IMR-90 (cell line): ENCODE data around the gene RASSF5. TPM values are rescaled to one million over a fixed set of nuclear protein-coding genes. Genes with fewer than 3 reads are reported as not detected.

Experiments
- ATAC-seq: fragments of 200-7000 bp; cut with Tn5 transposase; 2 replicates; pipeline ENCODE4 v1.9.1; 2020; ENCODE audit warnings: low read depth, mild to moderate bottlenecking, moderate library complexity
- BruUV-seq: library from RNA; stranded (reverse); fragments of 400-500 nt; replicated peaks from 2 replicates; lab custom pipeline; 2021; lab: Mats Ljungman, UMichigan
- CTCF ChIA-PET: fragments of 300-600 bp; formaldehyde crosslinking; extraction: SDS; loops from one replicate; lab custom pipeline; 2021; ENCODE audit warnings: antibody characterized with exemption; lab: Yijun Ruan, JAX
- POLR2A ChIA-PET: fragments of 300-600 bp; sonication (Branson Sonifier 250); formaldehyde crosslinking; loops from one replicate; lab custom pipeline; 2022; ENCODE audit warnings: antibody characterized with exemption; ENCODE audit not compliant: unreplicated experiment; lab: Charles Lee
- DNase-seq: peaks from one replicate; pipeline ENCODE4 v3.0.0; 2013
- H2AFZ ChIP-seq: replicated peaks from 2 replicates; pipeline ENCODE3; 2013; ENCODE audit warnings: low read length, mild to moderate bottlenecking; ENCODE audit not compliant: poor library complexity
- H2AK5ac ChIP-seq: 2 replicates; pipeline ENCODE4 v1.6.1; 2013; ENCODE audit warnings: low read depth, low read length, inconsistent platforms
- H2AK9ac ChIP-seq: replicated peaks from 2 replicates; pipeline ENCODE3; 2013; ENCODE audit warnings: mild to moderate bottlenecking, low read depth, low read length, moderate library complexity; ENCODE audit not compliant: poor library complexity
- H2BK120ac ChIP-seq: 2 replicates; pipeline ENCODE4 v1.6.1; 2013; ENCODE audit warnings: low read depth, low read length, inconsistent platforms
- H2BK15ac ChIP-seq: 3 replicates; pipeline ENCODE4 v1.6.1; 2013; ENCODE audit warnings: low read depth, low read length, inconsistent platforms
- H2BK20ac ChIP-seq: 2 replicates; pipeline ENCODE4 v1.6.1; 2013; ENCODE audit warnings: low read depth, mild to moderate bottlenecking, inconsistent platforms, low read length, moderate library complexity
- H2BK5ac ChIP-seq: 2 replicates; pipeline ENCODE4 v1.6.1; 2013; ENCODE audit warnings: mild to moderate bottlenecking, low read depth, low read length, inconsistent platforms; ENCODE audit not compliant: poor library complexity, severe bottlenecking
- H3K14ac ChIP-seq: replicated peaks from 2 replicates; pipeline ENCODE4 v1.6.1; 2013; ENCODE audit warnings: low read depth, low read length, inconsistent platforms
- H3K18ac ChIP-seq: 2 replicates; pipeline ENCODE4 v1.6.1; 2013; ENCODE audit warnings: low read depth, low read length, control low read depth
- H3K23ac ChIP-seq: 2 replicates; pipeline ENCODE4 v1.6.1; 2013; ENCODE audit warnings: low read depth, low read length, inconsistent platforms
- H3K27ac ChIP-seq: 2 replicates; pipeline ENCODE4 v1.5.1; 2013; ENCODE audit warnings: mild to moderate bottlenecking, control low read depth, low read length; ENCODE audit not compliant: insufficient read depth
- H3K27me3 ChIP-seq: 2 replicates; pipeline ENCODE4 v1.6.1; 2013; ENCODE audit warnings: low read length; ENCODE audit not compliant: control insufficient read depth, insufficient read depth
- H3K36me3 ChIP-seq: 2 replicates; pipeline ENCODE4 v1.6.1; 2013; ENCODE audit warnings: low read length, mixed read lengths; ENCODE audit not compliant: control insufficient read depth, insufficient read depth
- H3K4ac ChIP-seq: 2 replicates; pipeline ENCODE4 v1.6.1; 2013; ENCODE audit warnings: low read depth, low read length, inconsistent platforms
- H3K4me1 ChIP-seq: 2 replicates; pipeline ENCODE4 v1.6.1; 2013; ENCODE audit warnings: low read length, mixed read lengths; ENCODE audit not compliant: control insufficient read depth, insufficient read depth
- H3K4me2 ChIP-seq: 2 replicates; pipeline ENCODE4 v1.6.1; 2013; ENCODE audit warnings: low read depth, mild to moderate bottlenecking, control low read depth, low read length, moderate library complexity
- H3K4me3 ChIP-seq: 2 replicates; pipeline ENCODE4 v1.5.1; 2013; ENCODE audit warnings: low read depth, mild to moderate bottlenecking, control low read depth, low read length, moderate library complexity; ENCODE audit not compliant: insufficient read depth
- H3K56ac ChIP-seq: 2 replicates; pipeline ENCODE4 v1.6.1; 2013; ENCODE audit warnings: low read length, inconsistent platforms; ENCODE audit not compliant: insufficient read depth; ENCODE audit errors: extremely low read depth
- H3K79me1 ChIP-seq, 2 experiments: 2 replicates each; pipeline ENCODE4 v1.6.1; 2013; ENCODE audit warnings: low read length in 2 of 2, inconsistent platforms in 1 of 2, low read depth in 1 of 2
- H3K9ac ChIP-seq: 2 replicates; pipeline ENCODE4 v1.6.1; 2013; ENCODE audit warnings: low read depth, low read length, control low read depth
- H3K9me1 ChIP-seq: 2 replicates; pipeline ENCODE4 v1.6.1; 2013; ENCODE audit warnings: low read length, inconsistent platforms; ENCODE audit not compliant: insufficient read depth
- H3K9me3 ChIP-seq: 2 replicates; pipeline ENCODE4 v1.6.1; 2013; ENCODE audit warnings: low read length; ENCODE audit not compliant: control insufficient read depth, insufficient read depth
- H4K20me1 ChIP-seq: 2 replicates; pipeline ENCODE4 v1.6.1; 2013; ENCODE audit warnings: low read length, inconsistent platforms; ENCODE audit not compliant: insufficient read depth
- H4K5ac ChIP-seq: 2 replicates; pipeline ENCODE4 v1.6.1; 2013; ENCODE audit warnings: mild to moderate bottlenecking, low read depth, low read length, control low read depth
- H4K8ac ChIP-seq, 2 experiments: 2 replicates each; pipeline ENCODE4 v1.6.1; 2013; ENCODE audit warnings: low read depth in 2 of 2, low read length in 2 of 2, control low read depth in 1 of 2, inconsistent platforms in 1 of 2
- H4K91ac ChIP-seq: 2 replicates; pipeline ENCODE4 v1.6.1; 2013; ENCODE audit warnings: low read depth, low read length, inconsistent platforms; ENCODE audit not compliant: insufficient read depth
- BHLHE40 ChIP-seq: fragments of 150-350 bp; IDR thresholded peaks from 2 replicates; pipeline ENCODE4 v1.6.1; 2016; ENCODE audit warnings: mild to moderate bottlenecking, low read depth, low read length
- CEBPB ChIP-seq: IDR thresholded peaks from 2 replicates; pipeline ENCODE4 v1.6.1; 2012; ENCODE audit warnings: low read depth, low read length, improper control_type of control experiment
- CHD1 ChIP-seq: IDR thresholded peaks from 2 replicates; pipeline ENCODE4 v1.6.1; 2012; ENCODE audit warnings: low read depth, low read length, improper control_type of control experiment
- CTCF ChIP-seq: conservative IDR thresholded peaks from 2 replicates; pipeline ENCODE4 v1.5.1; 2012; ENCODE audit warnings: mild to moderate bottlenecking, low read depth, low read length, improper control_type of control experiment
- MAFK ChIP-seq: IDR thresholded peaks from 2 replicates; pipeline ENCODE4 v1.6.1; 2012; ENCODE audit warnings: low read depth, low read length, improper control_type of control experiment
- MAZ ChIP-seq: IDR thresholded peaks from 2 replicates; pipeline ENCODE4 v1.6.1; 2012; ENCODE audit warnings: low read depth, mild to moderate bottlenecking, low read length, improper control_type of control experiment, moderate library complexity, borderline replicate concordance
- MXI1 ChIP-seq: IDR thresholded peaks from 2 replicates; pipeline ENCODE4 v1.6.1; 2012; ENCODE audit warnings: low read depth, mild to moderate bottlenecking, low read length, moderate library complexity, borderline replicate concordance
- NFE2L2 ChIP-seq: fragments of 150-350 bp; IDR thresholded peaks from 2 replicates; pipeline ENCODE4 v1.6.1; 2016; ENCODE audit warnings: low read depth, mild to moderate bottlenecking, low read length
- POLR2A ChIP-seq: IDR thresholded peaks from 2 replicates; pipeline ENCODE4 v1.6.1; 2012; ENCODE audit warnings: mild to moderate bottlenecking, low read depth, low read length
- RAD21 ChIP-seq: IDR thresholded peaks from 2 replicates; pipeline ENCODE4 v1.6.1; 2012; ENCODE audit warnings: low read length, improper control_type of control experiment
- RCOR1 ChIP-seq: IDR thresholded peaks from 2 replicates; pipeline ENCODE4 v1.6.1; 2012; ENCODE audit warnings: mild to moderate bottlenecking, low read length, improper control_type of control experiment; ENCODE audit not compliant: insufficient replicate concordance
- WGBS, 2 experiments: methylation state at CpG; one replicate each; pipeline versions ENCODE4 v1.1.5 to v1.1.7; 2013; ENCODE audit warnings: missing lambda C conversion rate in 2 of 2; ENCODE audit not compliant: insufficient read length in 1 of 2; ENCODE audit errors: extremely low coverage in 2 of 2; 5-methylcytosine and 5-hydroxymethylcytosine counted together
- dilution Hi-C: fragments of 300-500 bp; cut with HindIII; formaldehyde crosslinking; loops from one replicate; pipeline ENCODE4 v1.14.3; 2018; ENCODE audit warnings: low sequenced_read_pairs; ENCODE audit not compliant: unreplicated experiment
- in situ Hi-C: fragments of 300-500 bp; cut with MboI; formaldehyde crosslinking; loops from 3 replicates; pipeline ENCODE4 v1.14.3; 2019; ENCODE audit warnings: low sequenced_read_pairs, inconsistent platforms, mixed read lengths
- intact Hi-C: fragments of 100-400 bp; cut with micrococcal nuclease; formaldehyde crosslinking; loops from 2 replicates; pipeline ENCODE4 v1.10.0; 2022
- polyA plus RNA-seq, 3 experiments: library from polyadenylated mRNA; depleted of rRNA; stranded (reverse); fragments of >200 nt; gene quantifications; 2 replicates each; pipeline ENCODE4 v1.2.3, GENCODE V29; 2012; ENCODE audit warnings: low replicate concordance in 1 of 3
- total RNA-seq: library from RNA; depleted of rRNA; stranded (reverse); fragments of >200 nt; gene quantifications from 2 replicates; pipeline ENCODE4 v1.2.3, GENCODE V29; 2012

The RASSF5 gene
- total and polyA plus RNA-seq, 2 of the 4 experiments (the other 2 are of a cell fraction) = 0.18 to 1.1 TPM

DNA sequence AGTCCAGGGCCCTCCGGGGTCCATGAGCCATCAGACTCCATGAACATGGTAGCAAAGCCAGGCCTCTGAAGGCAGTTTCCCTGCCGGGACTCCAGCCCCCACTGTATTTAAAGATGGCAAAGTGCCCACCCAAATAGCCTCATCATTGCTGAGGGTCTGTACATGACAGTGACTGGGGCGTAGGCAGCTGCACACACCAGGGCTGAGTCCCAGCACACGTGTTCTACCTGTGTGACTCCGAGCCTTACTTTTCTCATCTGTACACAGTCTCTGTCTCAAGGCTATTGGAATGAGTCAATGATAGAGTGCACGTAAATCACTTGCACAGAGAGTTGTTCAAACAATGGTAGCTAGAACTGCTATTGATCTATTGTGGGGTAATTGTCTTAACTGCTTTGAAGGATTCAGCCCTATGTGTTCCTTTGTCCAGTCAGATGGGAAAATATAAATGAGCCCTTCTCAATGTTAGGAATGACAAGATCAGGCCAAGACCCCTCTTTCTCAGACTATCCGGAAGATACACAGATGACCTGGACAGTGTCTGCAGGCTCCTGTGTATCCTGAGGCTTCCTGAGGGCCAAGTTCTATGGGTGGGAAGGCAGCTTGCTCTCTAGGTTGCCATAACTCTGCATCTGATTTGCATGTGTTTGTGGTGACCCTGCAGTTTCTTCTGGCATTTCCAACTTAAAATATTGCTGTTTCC, 48.9 kb downstream of the RASSF5 start:
- Histone ChIP-seq H2BK5ac (no peak overlapping the region), H4K20me1 (0 out of 2 replicates have a peak, but pooled peaks cover 12% of the 10 kb centered on the region), H3K4me1 (peaks cover 4% of the 10 kb centered on the region; the same call in 1 of the 2 replicates), H2BK15ac (no peak overlapping the region), H3K9me3 (no peaks in the 10 kb centered on the region), H2BK20ac (no peak overlapping the region), H3K9me1 (peaks cover 7% of the 10 kb centered on the region; the same call in 1 of the 2 replicates), H4K5ac (no peak overlapping the region), H3K27me3 (peaks cover 10% of the 10 kb centered on the region), H3K36me3 (no peaks in the 10 kb centered on the region), H4K91ac (no peak overlapping the region), H3K4me2 (no peak overlapping the region), H3K79me1 (no peaks in the 10 kb centered on the region), H3K56ac (no peak overlapping the region), H2AK5ac (no peak overlapping the region), H2AK9ac (no peak overlapping the region), H2AFZ (no peak overlapping the region), H3K14ac (no peak overlapping the region), H3K23ac (no peak overlapping the region), H3K4ac (no peak overlapping the region), H3K9ac (no peak overlapping the region), H4K8ac (no peak overlapping the region), H2BK120ac (no peak overlapping the region), H3K27ac (no peak overlapping the region), H3K4me3 (no peak overlapping the region), H3K18ac (no peak overlapping the region)
- CTCF ChIA-PET = interaction anchor here (1.4 kb wide), 1 partner anchor 12 kb away, joined by 4 read pairs; no protein-coding TSS in a partner anchor
- intact Hi-C loops = no loop called here
- DNase-seq (no peak), ATAC-seq (no peak)
- POLR2A ChIA-PET = no interaction called here
- 87% methylated on average over 3 of the region's 7 CpGs; no CpG with 5 or more reads in 1 of the 2 experiments for WGBS, 2 experiments
- in situ Hi-C loops = no loop called here
- no TSS peak for BruUV-seq
- TF ChIP-seq BHLHE40 (no peak), RAD21 (no peak), MAFK (no peak), NFE2L2 (no peak), CEBPB (no peak), POLR2A (no peak), MAZ (no peak), CTCF (no peak), RCOR1 (no peak), MXI1 (no peak), CHD1 (no peak)
- dilution Hi-C loops = no loop called here
